Lower leg skin (tissue), 3 donors: ENCODE results near the gene WNT7B.

ENCODE experiments used
- POLR2A ChIP-seq, 2 donors: fragments of 450-650 bp; IDR thresholded peaks; one replicate each; pipeline ENCODE4 v1.6.1; 2016 to 2017; ENCODE audit warnings: antibody characterized with exemption in 2 of 2, mild to moderate bottlenecking in 1 of 2, moderate library complexity in 1 of 2
- TF ChIP-seq, protein P1 (sequence below), 3 donors: fragments of 450-650 bp; IDR thresholded peaks; one replicate each; pipeline ENCODE4 v1.5.1; 2016; ENCODE audit warnings: antibody characterized with exemption in 3 of 3, mild to moderate bottlenecking in 3 of 3, moderate library complexity in 2 of 3

DNA sequence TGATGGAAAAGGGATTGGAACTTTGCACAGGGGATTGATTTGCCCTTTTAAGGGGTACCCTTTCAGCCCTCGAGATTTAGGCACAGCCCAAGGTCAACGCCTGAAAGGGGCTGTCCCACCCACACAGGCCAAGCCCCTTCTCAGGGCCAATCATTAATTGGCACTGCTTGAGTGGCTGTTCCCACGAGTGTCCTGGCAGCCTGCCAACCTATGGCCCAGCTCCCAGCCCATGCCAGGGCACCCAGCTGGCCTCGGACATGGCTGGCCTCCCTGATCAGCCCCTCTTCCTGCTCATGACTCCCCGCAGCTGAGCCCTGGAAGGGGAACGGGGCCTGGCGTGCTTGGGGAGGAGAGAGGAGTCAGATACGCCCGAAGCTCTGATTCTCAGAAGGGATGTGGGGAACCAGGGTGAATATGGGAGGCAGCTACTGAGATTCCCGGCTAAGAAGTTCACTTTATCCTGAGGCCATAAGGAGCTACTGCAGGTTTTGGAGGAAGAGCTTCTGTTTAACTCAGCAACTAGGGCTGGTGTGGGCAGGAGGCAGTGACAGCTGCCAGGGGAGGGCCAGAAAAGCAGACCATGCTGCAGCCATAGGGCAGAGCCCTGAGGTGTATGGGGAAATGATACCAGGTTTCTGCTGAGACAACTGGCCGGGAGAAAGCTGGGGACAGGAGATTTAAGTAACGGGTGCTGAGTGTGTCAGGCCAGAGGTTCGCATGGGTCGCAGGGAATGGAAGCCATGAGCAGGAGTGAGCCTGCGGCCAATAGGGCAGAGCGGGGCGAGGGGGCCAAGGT, 30.0 kb downstream of the WNT7B start:
- TF ChIP-seq, protein P1, sequence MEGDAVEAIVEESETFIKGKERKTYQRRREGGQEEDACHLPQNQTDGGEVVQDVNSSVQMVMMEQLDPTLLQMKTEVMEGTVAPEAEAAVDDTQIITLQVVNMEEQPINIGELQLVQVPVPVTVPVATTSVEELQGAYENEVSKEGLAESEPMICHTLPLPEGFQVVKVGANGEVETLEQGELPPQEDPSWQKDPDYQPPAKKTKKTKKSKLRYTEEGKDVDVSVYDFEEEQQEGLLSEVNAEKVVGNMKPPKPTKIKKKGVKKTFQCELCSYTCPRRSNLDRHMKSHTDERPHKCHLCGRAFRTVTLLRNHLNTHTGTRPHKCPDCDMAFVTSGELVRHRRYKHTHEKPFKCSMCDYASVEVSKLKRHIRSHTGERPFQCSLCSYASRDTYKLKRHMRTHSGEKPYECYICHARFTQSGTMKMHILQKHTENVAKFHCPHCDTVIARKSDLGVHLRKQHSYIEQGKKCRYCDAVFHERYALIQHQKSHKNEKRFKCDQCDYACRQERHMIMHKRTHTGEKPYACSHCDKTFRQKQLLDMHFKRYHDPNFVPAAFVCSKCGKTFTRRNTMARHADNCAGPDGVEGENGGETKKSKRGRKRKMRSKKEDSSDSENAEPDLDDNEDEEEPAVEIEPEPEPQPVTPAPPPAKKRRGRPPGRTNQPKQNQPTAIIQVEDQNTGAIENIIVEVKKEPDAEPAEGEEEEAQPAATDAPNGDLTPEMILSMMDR (IDR thresholded peaks at IDR 0.05) = no peak
- TF ChIP-seq POLR2A (IDR thresholded peaks at IDR 0.05) = no peak
